Upper lobe of right lung (tissue), 1 donor: ENCODE data around the gene MSH6. TPM values are rescaled to one million over a fixed set of nuclear protein-coding genes. Genes with fewer than 3 reads are reported as not detected.

Experiments
- ATAC-seq: fragments of 200-7000 bp; cut with Tn5 transposase; one replicate; pipeline ENCODE4 v1.9.1; 2020; ENCODE audit warnings: mild to moderate bottlenecking, moderate library complexity
- DNase-seq: peaks from one replicate; pipeline ENCODE4 v3.0.0-alpha.2; 2020
- H3K27ac ChIP-seq: fragments of 200-600 bp; one replicate; pipeline ENCODE4 v1.8.0; 2022
- H3K27me3 ChIP-seq: fragments of 200-600 bp; one replicate; pipeline ENCODE4 v1.8.0; 2022; ENCODE audit warnings: mild to moderate bottlenecking
- H3K36me3 ChIP-seq: fragments of 200-600 bp; one replicate; pipeline ENCODE4 v1.8.0; 2022
- H3K4me1 ChIP-seq: fragments of 200-600 bp; one replicate; pipeline ENCODE4 v1.8.0; 2022
- H3K4me3 ChIP-seq: fragments of 200-600 bp; one replicate; pipeline ENCODE4 v1.8.0; 2022; ENCODE audit warnings: mild to moderate bottlenecking
- H3K9me3 ChIP-seq: fragments of 200-600 bp; one replicate; pipeline ENCODE4 v1.8.0; 2022
- CTCF ChIP-seq: fragments of 200-600 bp; IDR thresholded peaks from one replicate; pipeline ENCODE4 v1.8.0; 2022; ENCODE audit warnings: antibody characterized with exemption
- intact Hi-C: fragments of 100-400 bp; cut with DNase I; formaldehyde crosslinking; loops from one replicate; pipeline ENCODE4 v1.11.0; 2022
- total RNA-seq: library from RNA; stranded (reverse); fragmentation: NEBNext Ultra II Directional; extraction: Animal tissue kit (Norgen Biotek cat#: 25700); gene quantifications from one replicate; pipeline ENCODE4 v1.2.1, GENCODE V29; 2021
- donor health status: DM: no; HTN: yes; CAD: no; lungs with severe emphysema.

Gene MSH6
- total RNA-seq, 1 donor from 2014 or later: 31.1 TPM

GRCh38 chr2:47784352-47784851 lies 1.5 kb downstream of the MSH6 start:
- peak overlapping the region; percentile 83 for H3K27ac ChIP-seq
- ATAC-seq (no peak), DNase-seq (no peak)
- H3K4me1 ChIP-seq: peaks cover 20% of the 10 kb centered on the region
- peak overlapping the region; percentile 85 for H3K4me3 ChIP-seq
- intact Hi-C loops: no loop called here
- H3K9me3 ChIP-seq: no peaks in the 10 kb centered on the region
- no peak for TF ChIP-seq CTCF
- H3K36me3 ChIP-seq: no peaks in the 10 kb centered on the region
- no peaks in the 10 kb centered on the region for H3K27me3 ChIP-seq

- no peak for TF ChIP-seq CTCF
- ATAC-seq: peak; percentile 4
- H3K27ac ChIP-seq: no peak overlapping the region
- H3K9me3 ChIP-seq: no peaks in the 10 kb centered on the region
- intact Hi-C loops: no loop called here
- peaks cover 9% of the 10 kb centered on the region for H3K36me3 ChIP-seq
- peaks cover 20% of the 10 kb centered on the region for H3K4me1 ChIP-seq
- no peak for DNase-seq
- H3K4me3 ChIP-seq: no peak overlapping the region
- no peaks in the 10 kb centered on the region for H3K27me3 ChIP-seq
These were observed 3.0 kb downstream of the MSH6 start for GRCh38 chr2:47785986-47786385.

GRCh38 chr2:47796090-47796697 lies 13.2 kb downstream of the MSH6 start:
- ATAC-seq: no peak
- Histone ChIP-seq H3K4me3 (no peak overlapping the region), H3K27me3 (no peaks in the 10 kb centered on the region), H3K4me1 (peaks cover 12% of the 10 kb centered on the region), H3K27ac (no peak overlapping the region), H3K9me3 (no peaks in the 10 kb centered on the region), H3K36me3 (peaks cover 78% of the 10 kb centered on the region)
- no peak for DNase-seq
- no peak for TF ChIP-seq CTCF
- intact Hi-C loops: no loop called here

GRCh38 chr2:47798631-47799030 lies 15.7 kb downstream of the MSH6 start:
- peak; percentile 89 for ATAC-seq

GRCh38 chr2:47799031-47799609 lies 16.2 kb downstream of the MSH6 start:
- peak; percentile 11 for ATAC-seq
- no peak for TF ChIP-seq CTCF
- intact Hi-C loops: no loop called here

More at GRCh38 chr2:47798631-47799030, 15.7 kb downstream of the MSH6 start:
- no peak for DNase-seq
- Histone ChIP-seq H3K4me3 (no peak overlapping the region), H3K4me1 (peaks cover 12% of the 10 kb centered on the region), H3K9me3 (no peaks in the 10 kb centered on the region), H3K27ac (no peak overlapping the region), H3K27me3 (no peaks in the 10 kb centered on the region), H3K36me3 (peaks cover 89% of the 10 kb centered on the region)
- TF ChIP-seq CTCF: no peak
- intact Hi-C loops: no loop called here

More at GRCh38 chr2:47799031-47799609, 16.2 kb downstream of the MSH6 start:
- H3K9me3 ChIP-seq: no peaks in the 10 kb centered on the region
- H3K36me3 ChIP-seq: peaks cover 93% of the 10 kb centered on the region
- H3K27ac ChIP-seq: no peak overlapping the region
- no peaks in the 10 kb centered on the region for H3K27me3 ChIP-seq
- H3K4me3 ChIP-seq: no peak overlapping the region
- no peak for DNase-seq
- H3K4me1 ChIP-seq: peaks cover 12% of the 10 kb centered on the region
